K562 (cell line): ENCODE data around the gene POLR3GL. TPM values are rescaled to one million over a fixed set of nuclear protein-coding genes. Genes with fewer than 3 reads are reported as not detected.

Source experiments
- BRF1 ChIP-seq: IDR thresholded peaks from 3 replicates; pipeline ENCODE4 v1.6.1; 2011; ENCODE audit warnings: borderline replicate concordance, mild to moderate bottlenecking; ENCODE audit not compliant: insufficient read length; ENCODE audit errors: extremely low read depth
- CHAMP1 ChIP-seq: fragments of 450-650 bp; IDR thresholded peaks from 2 replicates; pipeline ENCODE4 v1.6.1; 2016; ENCODE audit warnings: mild to moderate bottlenecking
- KDM2B ChIP-seq: fragments of 250-450 bp; sonication (Bioruptor Pico); IDR thresholded peaks from 2 replicates; pipeline ENCODE4 v1.8.0; 2021; ENCODE audit warnings: mild to moderate bottlenecking, moderate library complexity
- KHSRP ChIP-seq: fragments of 450-650 bp; IDR thresholded peaks from 2 replicates; pipeline ENCODE4 v1.6.1; 2017
- MCM3 ChIP-seq: fragments of 450-650 bp; IDR thresholded peaks from 2 replicates; pipeline ENCODE4 v1.6.1; 2016
- NFE2L1 ChIP-seq: fragments of 450-650 bp; IDR thresholded peaks from 2 replicates; pipeline ENCODE4 v1.6.1; 2016; ENCODE audit warnings: missing genetic modification characterization, low read depth, mild to moderate bottlenecking, missing compliant biosample characterization, moderate library complexity, borderline replicate concordance
- PCBP1 ChIP-seq: fragments of 200-400 bp; formaldehyde crosslinking; IDR thresholded peaks from 2 replicates; pipeline ENCODE4 v1.6.1; 2018; ENCODE audit warnings: mild to moderate bottlenecking, low read depth, low read length; ENCODE audit not compliant: poor library complexity, severe bottlenecking
- RBM17 ChIP-seq: fragments of 200-400 bp; formaldehyde crosslinking; IDR thresholded peaks from 2 replicates; pipeline ENCODE4 v1.6.1; 2017; ENCODE audit warnings: low read depth, mild to moderate bottlenecking, low read length, borderline replicate concordance
- RFX1 ChIP-seq: fragments of 450-650 bp; IDR thresholded peaks from 2 replicates; pipeline ENCODE4 v1.6.1; 2016; ENCODE audit warnings: mild to moderate bottlenecking, moderate library complexity
- RHOXF2B ChIP-seq: fragments of 250-450 bp; sonication (Bioruptor Pico); conservative IDR thresholded peaks from 2 replicates; pipeline ENCODE4 v1.5.1; 2021
- SMC3 ChIP-seq: conservative IDR thresholded peaks from 2 replicates; pipeline ENCODE4 v1.6.1; 2011; ENCODE audit warnings: low read depth, low read length, improper control_type of control experiment; ENCODE audit not compliant: insufficient read depth
- TCF3 ChIP-seq: sonication (generic); formaldehyde crosslinking; IDR thresholded peaks from 2 replicates; pipeline ENCODE4 v1.4.0; 2020; ENCODE audit warnings: mild to moderate bottlenecking, missing genetic modification reagents
- THAP12 ChIP-seq: fragments of 250-450 bp; sonication (Bioruptor Pico); IDR thresholded peaks from 2 replicates; pipeline ENCODE4 v1.9.0; 2021; ENCODE audit warnings: mild to moderate bottlenecking, inconsistent platforms
- THRA ChIP-seq: fragments of 450-650 bp; IDR thresholded peaks from 2 replicates; pipeline ENCODE4 v1.6.1; 2017; ENCODE audit warnings: mild to moderate bottlenecking, moderate library complexity
- ZBTB11 ChIP-seq, 3 experiments: fragments of 200-800 bp in 1 of 3; fragments of 250-450 bp in 1 of 3; fragments of 450-650 bp in 1 of 3; sonication (Bioruptor Pico) in 1 of 3; sonication (Bioruptor generic) in 1 of 3; formaldehyde crosslinking in 1 of 3; IDR thresholded peaks; 2 replicates each; pipeline versions ENCODE4 v1.6.1 to v1.8.0; 2016 to 2022; ENCODE audit warnings: mild to moderate bottlenecking in 2 of 3, missing genetic modification characterization in 2 of 3, missing compliant biosample characterization in 1 of 3, moderate library complexity in 1 of 3
- ZNF584 ChIP-seq: fragments of 200-800 bp; sonication (Bioruptor generic); IDR thresholded peaks from 2 replicates; pipeline ENCODE4 v1.6.1; 2016; ENCODE audit warnings: low read depth, mild to moderate bottlenecking, missing genetic modification characterization, missing compliant biosample characterization
- polyA plus RNA-seq, 8 experiments: library from polyadenylated mRNA; depleted of rRNA in 4 of 8; stranded (reverse) in 5 of 8; unstranded in 3 of 8; fragments of >200 nt; fragmentation: Nextera tagmentation in 2 of 8; fragmentation: Illumina TruSeq in 1 of 8; extraction: Ambion mirVana in 2 of 8; extraction: Trizol in 1 of 8; gene quantifications; 2 replicates each; pipeline versions ENCODE4 v1.2.1 to v1.2.3, GENCODE V29; 2011 to 2014; ENCODE audit warnings: inconsistent platforms in 1 of 8, missing spikeins in 1 of 8
- total RNA-seq, 7 experiments: library from RNA; depleted of rRNA in 6 of 7; stranded (reverse); fragments of >200 nt in 6 of 7; fragmentation: Illumina TruSeq in 2 of 7; extraction: Trizol in 2 of 7; gene quantifications; 2 replicates each; pipeline versions ENCODE4 v1.2.1 to v1.2.3, GENCODE V29; 2011 to 2021; ENCODE audit warnings: low replicate concordance in 1 of 7

POLR3GL gene
- total and polyA plus RNA-seq, 9 of the 15 experiments (the other 6 are each of a cell fraction or from before 2014, with no cell fraction given), result 14.6 to 48.4 (median 38.2) TPM

GRCh38 chr1:145977486-145978470 lies 13.3 kb downstream of the POLR3GL start (continued):
- TF ChIP-seq SMC3 (peak; percentile 88), THAP12 (no peak), MCM3 (no peak), BRF1 (no peak), RFX1 (0 out of 2 replicates have a peak, but pooled peaks have one; percentile 12), RHOXF2B (CRISPR knock-in tag) (no peak), PCBP1 (no peak), KDM2B (CRISPR knock-in tag) (no peak), ZBTB11 (CRISPR knock-in tag; IDR thresholded peaks at IDR 0.05) (0 out of 6 replicates have a peak, but pooled peaks of 1 of the 3 experiments have one; percentile 35), KHSRP (no peak), CHAMP1 (no peak), NFE2L1 (tag) (no peak), TCF3 (CRISPR knock-in tag) (no peak), ZNF584 (CRISPR knock-in tag) (0 out of 2 replicates have a peak, but pooled peaks have one; percentile 66), THRA (no peak), RBM17 (no peak)
